CD4-positive, alpha-beta T cell treated with Interleukin-15 for 1 hour (primary cell): ENCODE measurements around the gene SP110.
"Not testable (repeated sequence)": the region's sequence is repeated elsewhere in the genome, so short reads cannot be mapped to it uniquely, and the experiment has no call there.

Experiments
- DNase-seq: peaks from one replicate; pipeline ENCODE4 v3.0.0-alpha.2; 2020

The SP110 gene

DNA sequence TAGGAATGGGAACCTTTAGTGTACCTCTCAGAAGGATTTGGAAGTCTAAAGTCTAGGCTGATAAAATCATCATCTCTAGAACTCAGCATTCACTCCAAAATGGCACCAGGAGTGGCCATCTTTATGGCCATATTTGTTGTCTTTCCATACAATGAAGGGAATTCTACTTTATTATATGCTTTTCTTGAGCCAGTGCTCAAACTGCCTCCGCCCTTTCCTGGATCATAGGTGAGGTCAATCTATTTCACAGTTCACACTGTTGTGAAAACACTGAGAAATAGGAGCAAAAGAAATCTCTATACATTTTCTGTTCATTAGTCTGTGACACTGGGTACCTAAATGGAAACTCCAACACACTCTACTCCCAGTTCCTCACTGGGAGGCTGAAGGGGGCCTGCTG is 55.6 kb downstream of the SP110 start:
- no peak for DNase-seq

DNA sequence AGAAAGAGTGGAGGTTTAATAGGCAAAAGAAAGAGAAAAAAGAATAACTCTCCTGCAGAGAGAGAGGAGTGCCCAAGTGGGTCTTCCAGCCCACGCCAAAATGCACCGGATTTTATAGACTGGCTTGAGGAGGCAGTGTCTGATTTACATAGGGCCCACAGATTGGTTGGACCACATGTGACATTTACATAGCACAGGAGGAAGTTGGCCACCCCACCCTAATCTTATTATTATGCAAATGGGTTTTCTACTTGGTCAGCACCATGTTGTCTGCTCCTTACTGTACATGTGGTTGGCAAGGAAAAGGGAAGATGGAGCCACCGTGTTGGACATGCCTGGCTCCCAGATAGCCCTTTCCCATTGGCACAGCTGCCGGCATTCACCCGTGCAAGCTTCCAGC is 56.8 kb downstream of the SP110 start:
- no peak for DNase-seq

DNA sequence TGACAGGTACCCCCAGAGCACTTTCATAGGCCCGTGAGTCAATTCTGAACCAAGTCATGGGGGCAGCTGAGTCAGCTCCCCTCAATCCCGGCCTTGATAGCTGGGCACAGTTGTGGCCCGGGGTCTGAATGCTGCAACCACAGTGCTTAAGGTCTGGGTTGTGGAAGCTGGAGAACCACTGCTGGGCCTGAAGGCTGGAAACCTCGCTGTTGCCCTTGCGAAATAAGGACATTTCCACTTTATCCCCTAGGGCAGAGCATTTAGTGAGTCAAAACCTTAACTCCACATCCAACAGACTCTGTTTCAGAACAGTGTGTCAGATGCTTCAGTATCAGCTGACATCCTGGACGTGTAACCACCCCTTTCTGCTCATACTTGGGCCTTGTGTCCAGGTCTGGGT is 58.6 kb downstream of the SP110 start:
- no peak for DNase-seq

DNA sequence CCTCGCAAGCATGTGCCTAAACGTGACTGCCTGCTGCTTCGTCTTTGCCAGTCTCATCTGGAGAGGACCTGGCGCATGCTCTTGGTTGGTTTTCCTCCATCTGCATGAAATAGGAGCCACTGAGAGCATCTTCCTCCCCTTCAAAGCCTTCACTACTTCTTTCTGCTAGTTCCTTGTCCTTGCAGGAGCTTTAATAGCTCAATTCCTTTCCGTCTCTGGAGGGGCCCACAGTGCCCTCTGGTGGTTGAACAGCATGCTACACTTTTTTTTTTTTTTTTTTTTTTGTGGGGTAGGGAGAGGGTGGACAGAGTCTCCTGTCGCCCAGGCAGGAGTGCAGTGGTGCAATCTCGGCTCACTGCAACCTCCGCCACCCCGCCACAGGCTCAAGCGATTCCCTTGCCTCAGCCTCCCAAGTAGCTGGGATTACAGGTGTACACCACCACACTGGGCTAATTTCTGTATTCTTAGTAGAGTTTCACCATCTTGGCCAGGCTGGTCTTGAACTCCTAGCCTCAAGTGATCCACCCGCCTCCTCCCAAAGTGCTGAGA is 59.6 kb downstream of the SP110 start:
- DNase-seq = peak; percentile 31

DNA sequence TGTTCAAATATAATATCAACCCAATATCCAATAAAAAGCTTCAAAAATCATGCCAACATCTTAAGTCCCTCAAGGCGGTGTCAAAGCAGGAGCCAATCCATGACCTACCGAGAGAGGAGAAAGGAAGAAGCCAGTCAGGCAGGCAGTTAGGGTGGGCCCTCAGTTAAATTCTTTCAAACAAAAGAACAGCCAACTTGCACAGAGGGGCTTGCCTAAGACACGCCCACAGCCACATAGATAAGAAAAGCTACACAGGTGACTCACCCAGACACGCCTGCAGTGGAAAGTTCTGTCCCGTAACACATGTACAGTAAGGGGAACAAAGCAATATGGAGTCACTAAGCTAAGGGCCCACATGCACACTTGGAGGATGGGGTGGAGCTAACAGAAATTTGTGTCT is 61.3 kb downstream of the SP110 start:
- DNase-seq = no peak

DNA sequence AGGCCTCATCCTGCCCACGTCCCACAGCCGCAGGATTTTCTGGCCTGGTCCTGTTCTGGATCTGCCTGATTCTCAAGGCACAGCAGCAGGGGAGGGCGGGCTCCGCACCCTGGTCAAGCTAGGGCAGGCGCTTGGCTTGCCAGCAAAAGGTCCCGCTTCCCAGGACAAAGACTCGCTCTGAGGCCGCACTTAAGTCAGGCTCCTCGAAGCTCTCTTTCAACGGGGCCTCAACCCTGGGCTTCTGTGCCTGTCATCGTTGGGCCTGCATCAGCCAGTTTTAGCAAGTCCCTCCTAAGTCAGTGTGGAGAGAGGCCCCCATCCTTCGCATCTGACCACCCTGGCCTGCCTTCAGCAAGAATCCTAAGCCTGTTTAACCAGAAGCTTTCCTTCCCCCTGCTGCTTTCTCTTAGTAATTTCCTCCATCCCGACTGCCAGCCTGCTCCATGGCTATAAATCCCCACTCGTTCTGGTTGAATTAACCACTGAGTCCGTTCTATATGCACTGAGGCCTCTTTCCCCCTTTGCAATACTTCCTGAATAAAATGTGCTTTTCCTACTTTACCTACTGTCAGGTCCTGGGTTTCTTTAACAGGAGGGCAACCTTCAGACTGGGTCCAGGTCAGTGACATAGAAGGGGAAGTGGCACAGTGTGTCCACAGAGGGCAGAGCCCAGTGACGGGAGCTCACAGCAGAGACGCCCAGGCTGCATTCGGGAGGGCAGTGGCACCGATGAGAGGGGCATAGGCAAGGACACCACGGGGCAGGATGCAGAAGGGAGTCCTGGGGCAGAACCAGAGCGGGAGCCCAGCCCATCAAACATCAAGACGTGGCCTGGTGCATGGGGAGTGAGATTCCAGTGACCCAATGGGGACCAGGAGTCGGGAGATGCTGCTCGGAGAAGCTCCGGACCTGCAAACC is 62.7 kb downstream of the SP110 start:
- DNase-seq = no peak

DNA sequence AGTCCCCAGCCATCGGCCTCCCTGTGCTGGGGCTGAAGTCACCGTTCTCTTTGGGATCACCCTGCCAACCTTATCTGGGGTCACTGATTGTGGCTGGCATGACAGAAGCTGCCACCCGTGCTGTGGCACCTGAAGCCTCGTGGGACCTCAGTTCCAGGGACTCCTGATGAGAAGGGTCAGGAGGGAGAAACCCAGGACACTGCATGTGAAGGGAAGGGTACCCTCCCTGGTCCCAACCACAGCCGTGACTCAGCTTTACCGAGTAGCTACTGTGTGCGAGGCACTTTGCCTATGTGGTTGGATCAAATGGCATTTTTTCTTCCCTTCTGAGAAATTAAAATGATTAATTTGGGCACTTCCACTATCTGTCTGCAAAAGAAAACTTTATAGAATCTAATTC is 64.4 kb downstream of the SP110 start:
- no peak for DNase-seq

DNA sequence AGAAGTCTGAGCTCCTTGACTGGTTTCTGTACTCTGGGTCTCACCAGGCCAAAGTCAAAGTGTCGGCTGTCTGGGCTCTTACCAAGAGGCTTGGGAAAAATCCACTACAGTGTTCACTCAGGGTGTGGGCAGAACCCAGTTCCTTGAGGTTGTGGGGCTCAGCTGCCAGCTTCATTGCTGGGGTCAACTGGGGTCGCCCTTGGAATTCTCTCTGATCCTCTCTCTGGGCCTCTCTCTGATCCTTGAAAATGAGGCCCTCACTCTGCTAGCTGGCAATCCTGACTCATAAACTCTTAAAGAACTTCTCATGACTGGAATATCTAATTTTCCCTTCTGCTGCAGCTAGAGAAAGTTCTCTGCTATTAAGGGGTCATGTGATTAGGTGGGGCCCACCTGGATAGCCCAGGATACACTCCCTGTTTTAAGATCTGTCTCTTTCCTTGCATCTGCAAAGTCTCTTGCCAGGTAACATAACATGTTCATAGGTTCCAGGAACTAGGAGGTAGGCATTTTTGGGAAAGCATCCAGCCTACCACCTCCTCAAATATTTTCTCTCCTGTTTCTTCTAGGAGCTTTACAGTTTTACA is 66.3 kb downstream of the SP110 start:
- no peak for DNase-seq

DNA sequence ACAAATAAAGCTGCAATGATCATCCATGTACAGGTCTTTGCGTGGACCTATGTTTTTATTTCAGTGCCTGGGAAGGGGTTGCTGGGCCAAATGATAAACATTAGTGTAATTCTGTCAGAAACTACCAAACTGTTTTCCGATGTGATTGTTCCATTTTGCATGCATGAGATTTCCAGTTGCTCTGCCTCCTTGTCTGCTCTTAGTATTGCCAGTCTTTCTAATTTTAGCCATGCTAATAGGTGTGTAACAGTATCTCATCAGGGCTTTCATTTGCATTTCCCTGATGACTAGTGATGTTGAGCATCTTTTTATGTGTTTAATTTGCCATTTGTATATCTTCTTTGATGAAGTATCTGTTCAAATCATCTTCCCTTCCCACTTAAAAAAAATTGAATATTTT is 67.5 kb downstream of the SP110 start:
- DNase-seq = no peak

DNA sequence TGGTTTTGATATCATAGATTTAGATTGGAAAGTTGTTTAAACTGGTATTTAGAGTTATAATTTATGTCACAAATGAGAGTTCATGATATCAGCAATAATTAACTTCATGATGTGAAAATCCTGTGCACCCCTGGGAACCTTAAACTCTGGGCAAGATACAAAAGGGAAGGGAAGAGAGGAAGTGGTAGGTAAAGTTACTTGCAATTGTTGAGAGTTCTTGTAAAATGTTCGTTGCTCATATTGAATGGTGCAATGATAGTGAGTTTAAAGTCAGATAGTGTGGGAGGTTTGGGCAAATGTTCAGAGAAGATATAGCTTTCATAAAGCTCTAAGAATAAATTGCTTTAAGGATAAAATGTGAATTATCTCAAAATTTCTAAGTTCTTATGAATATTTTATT is 75.4 kb downstream of the SP110 start:
- DNase-seq = no peak

DNA sequence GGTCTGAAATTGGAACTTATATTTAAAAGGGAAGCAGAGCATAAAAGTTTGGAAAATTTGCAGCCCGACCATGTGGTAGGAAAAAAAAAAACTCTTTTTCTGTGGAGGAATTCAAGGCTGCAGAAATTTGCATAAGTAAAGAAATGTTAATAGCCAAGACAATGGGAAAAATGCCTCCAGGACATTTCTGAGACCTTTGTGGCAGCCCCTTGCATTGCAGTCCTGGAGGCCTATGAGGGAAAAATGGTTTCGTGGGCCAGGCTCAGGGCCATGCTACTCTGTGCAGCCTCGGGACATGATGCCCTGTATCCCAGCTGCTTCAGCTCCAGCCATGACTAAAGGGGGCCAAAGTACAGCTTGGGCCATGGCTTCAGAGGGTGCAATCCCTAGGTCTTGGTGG is 79.1 kb downstream of the SP110 start:
- DNase-seq = no peak

DNA sequence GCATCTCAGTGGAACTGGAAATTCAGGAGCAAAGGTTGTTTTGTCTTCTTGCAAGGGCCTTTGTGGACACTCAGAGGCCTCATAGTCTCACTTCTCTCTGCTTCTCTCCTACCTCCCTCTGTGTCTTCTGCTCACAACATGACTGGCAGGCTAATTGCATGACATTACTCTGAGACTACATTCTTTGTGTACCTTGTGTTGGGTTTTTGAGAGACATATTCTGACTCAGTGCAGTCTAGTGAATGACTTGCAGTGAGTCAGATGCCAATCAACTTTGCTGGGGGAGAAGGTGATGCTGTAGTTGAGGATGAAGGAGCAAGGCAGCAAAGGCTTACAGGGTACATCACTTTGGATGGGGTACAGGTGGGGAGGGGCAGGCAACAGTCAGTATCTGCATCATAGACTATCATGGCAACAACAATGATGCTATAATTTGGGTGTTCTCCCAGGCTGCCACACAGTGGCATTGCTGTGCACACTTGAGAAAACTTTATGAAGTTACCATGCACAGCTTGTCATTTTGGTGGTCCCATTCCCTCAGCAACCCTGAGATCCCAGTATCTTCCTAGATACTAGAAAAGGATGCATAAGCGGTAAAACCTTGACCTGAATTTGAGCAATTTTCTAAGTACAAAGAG is 81.8 kb downstream of the SP110 start:
- no peak for DNase-seq

DNA sequence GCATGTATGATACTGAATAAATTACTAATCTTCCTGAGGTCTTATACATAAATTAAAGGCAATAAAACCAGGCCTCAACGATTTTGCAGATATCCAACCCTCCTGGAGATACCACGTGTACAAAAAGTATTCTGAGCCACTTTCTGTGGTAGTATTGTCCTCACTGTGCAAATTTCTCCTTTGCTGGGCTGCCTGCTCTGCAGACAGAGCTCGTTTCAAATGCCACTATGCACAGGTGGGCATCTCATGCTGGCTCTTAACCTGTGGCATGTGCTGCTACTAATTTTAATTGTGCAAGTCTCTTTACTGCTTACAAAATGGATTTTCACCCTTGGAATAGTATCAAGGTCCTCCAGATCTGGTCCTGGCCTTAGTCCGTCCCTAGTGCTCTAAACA is 84.7 kb downstream of the SP110 start:
- DNase-seq = no peak

DNA sequence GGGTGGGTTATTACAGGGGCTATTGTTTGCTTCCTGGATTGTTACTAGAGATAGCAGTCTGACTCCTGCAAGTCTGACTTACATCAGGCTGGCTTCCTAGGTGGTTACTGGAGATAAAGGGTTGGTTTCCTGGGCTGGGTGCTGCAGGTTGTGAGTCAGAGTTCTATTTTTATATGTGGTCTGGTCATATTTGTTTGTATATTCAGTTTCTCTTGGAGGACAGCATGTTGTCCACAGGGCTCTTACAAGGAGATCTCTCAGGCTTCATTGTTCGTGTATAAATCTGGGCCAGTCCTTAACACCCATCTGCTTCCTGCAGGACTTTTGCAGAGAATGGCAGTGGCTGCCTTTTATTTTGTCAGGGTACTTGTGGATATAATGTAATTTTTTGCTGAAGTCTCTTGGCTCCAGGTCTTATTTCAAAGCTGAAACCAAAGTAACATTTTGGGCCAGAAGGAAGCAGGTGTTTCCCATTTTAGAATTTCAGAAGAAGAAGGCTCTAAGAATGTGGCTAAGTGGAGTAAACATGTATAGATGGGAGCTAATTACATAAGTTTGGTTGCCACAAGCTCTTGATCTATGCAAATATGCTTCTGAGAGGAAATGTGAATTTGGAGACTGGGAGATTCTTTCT is 85.2 kb downstream of the SP110 start:
- DNase-seq = no peak

DNA sequence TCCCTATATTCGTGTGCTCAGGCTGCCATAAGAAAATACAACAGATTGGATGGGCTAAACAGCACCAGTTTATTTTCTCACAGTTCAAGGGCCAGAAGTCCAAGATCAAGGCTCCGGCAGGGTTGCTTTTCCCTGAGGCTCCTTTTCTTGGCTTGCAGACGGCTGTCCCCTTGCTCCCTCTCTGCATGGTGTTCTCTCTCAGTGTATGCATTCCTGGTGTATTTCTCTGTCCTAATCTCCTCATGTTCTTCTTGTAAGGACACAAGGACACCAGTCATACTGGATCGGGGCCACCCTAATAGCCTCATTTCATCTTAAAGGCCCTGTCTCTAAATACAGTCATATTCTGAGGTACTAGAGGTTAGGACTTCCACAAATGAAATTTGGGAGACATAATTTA is 88.4 kb downstream of the SP110 start:
- no peak for DNase-seq

DNA sequence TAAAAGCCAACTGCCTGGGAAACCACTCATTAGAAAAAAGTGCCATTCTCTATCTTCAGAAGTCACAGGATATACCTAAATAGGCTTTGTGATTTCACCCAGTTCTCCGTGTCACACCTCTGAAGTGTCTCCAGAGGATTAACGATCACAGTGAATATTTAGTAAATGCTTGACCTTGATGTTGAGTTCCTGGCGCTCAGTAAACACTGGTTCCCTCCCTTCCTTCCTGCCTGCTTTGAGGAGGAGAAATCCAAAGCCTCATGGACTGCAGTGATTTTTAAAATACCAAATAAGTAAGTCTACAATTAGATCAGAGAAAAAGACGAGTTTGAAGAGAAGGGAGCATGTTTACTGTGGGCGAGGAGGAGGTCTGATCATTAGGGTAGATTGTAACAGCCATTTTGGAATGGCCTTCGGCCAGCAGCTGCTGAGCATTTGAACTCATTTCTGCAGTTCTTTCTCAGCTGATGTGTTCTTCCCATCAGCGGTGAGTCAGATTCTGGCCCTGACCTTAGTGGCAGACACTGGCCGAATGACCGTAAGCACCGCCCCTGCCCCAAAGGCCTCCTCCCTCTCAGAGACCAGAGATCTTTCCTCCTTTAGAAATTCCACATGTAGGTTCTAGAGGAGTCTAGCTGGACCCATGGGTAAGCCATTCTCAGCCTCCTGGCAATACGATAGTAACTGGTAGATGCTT is 89.0 kb downstream of the SP110 start:
- no peak for DNase-seq

DNA sequence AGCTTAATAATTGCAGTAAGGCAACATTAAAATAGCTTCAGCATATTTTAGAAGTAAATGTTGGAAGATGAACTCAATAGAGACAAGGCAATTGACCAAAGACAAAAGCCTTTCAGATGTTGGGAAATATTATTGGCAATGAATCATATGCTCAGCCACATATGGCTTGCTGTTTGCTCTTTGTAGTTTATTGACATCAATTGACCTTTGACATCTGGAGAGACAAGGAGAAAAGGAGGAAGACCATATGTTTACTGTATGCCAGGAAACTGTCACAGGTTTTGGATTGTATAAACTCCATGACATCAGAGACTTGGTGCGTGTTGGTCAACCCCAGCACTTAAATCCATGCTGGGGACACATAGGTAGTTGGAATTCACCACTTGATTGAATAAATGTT is 90.4 kb downstream of the SP110 start:
- DNase-seq = no peak

DNA sequence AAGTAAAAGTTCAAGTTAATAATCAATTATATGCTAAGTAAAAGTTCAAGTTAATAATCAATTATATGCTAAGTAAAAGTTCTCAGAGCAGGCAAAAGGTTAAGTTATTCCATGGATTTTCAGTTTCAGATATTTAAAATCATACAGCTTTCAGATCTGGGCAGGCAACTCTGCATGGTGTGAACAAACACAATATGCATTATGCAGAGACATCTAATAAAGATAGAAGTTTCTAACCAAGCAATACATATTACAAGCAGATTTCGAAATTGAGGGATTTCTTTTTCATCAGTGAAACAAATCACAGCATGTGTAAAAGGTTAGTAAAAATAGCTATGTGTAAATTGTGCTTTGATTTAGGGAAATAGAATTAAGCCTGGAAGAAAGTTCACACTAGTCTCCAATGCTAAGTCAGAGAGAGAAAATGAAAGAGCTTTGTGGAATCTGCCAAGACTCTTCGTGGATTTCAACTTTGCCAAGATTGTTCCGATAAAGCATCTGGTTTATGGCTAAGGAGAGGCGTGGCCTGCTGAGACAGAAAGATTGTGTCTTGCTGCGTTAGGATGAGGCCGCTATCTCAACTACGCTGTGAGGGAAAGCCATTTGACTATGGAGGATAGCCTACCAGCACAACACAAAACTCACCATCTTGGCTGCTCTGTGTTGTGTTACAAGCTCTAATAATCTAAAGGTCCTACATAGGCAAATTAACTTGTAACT is 91.0 kb downstream of the SP110 start:
- no peak for DNase-seq

DNA sequence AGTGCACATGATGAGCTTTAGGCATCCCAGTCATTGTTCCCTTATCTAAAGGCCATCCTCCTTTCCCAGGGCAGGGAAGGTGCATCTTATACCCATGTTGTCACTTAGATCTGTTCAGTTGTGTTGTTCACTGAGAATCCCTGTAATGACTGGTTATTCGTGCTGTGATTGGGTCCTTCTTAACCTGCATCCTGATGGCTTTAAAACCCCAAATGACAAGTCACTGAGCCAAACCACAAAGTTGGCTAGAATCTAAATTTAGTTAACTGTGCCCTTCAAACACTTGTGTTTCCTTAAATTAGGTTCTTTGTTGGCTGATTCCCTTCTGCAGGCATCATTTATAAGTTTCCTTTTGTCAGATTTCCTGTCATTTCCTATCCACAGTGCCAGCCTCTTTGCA is 92.6 kb downstream of the SP110 start:
- no peak for DNase-seq

DNA sequence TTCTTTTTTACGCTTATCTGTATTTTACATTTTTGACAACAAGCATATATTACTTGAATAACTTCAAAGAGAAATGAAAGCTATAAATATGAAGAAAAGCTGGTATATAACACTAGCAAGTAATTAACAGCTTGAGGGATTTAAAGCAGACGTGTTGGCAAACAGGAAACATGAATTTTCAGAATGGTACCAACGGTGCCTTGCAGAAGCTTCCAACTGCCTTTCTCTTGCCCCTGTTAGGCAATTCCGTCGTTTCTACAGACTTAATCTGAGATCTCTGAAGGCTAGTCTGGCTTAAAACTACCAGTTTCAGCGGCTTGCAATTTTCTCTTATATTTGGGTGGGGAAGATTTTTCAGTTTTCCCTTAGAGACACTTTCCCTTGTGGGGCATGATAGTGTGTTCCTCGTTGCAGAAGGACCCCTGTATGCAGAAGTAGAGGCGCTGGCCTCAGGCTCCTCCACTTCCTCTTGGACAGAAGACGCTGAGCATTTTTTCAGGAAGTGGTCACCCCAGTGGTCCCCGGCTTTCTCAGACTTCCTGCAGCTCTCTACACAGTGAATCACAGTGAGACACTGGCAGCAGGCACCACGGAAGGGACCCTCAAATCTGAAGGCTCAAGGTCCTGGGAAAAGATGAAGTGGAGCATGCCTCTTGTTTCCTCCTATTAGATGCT is 94.9 kb downstream of the SP110 start:
- peak; percentile 52 for DNase-seq

DNA sequence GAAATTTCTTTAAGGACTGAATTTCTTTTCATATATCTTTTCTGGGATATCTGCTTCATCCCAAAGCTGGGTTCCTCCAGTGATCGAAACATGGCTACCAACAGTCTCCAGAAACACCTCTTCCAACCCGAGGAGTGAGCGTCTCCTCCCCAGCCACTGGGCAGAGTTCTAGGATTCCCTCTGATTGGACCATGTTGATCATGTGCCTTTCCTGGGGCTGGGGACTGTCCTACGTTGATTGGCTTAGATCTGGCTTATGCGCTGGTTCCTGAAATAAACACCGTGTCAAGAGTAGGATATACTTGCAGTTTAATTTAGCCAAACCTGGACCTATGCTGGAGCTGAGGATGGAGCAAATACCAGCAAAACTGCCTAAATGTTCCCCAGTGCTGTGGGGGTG is 95.5 kb downstream of the SP110 start:
- no peak for DNase-seq

DNA sequence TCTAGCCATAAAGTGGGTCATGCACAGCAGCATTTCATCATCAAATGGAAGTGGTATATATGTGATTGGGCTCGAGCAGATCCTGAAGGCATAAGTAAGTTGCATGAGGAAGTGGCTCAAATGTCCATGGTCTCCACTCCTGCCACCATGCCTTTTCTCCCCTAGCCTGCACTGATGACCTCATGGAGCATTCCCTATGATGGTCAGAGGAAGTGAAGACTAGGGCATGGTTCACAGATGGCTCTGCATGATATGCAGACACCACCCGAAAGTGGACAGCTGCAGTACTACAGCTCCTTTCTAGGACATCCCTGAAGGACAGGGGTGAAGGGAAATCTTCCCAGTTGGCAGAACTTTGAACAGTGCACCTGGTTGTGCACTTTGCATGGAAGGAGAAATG is 99.4 kb downstream of the SP110 start:
- DNase-seq = not testable (repeated sequence)
